IPS-18a (cell line): Measurements from ENCODE around the gene ZNF280C.

Experiments used
- H3K27ac ChIP-seq: one replicate; pipeline ENCODE4 v1.5.1; 2013; ENCODE audit warnings: low read length
- H3K27me3 ChIP-seq: one replicate; pipeline ENCODE4 v1.6.1; 2013; ENCODE audit warnings: mild to moderate bottlenecking, low read length; ENCODE audit not compliant: control insufficient read depth, insufficient read depth
- H3K36me3 ChIP-seq: one replicate; pipeline ENCODE4 v1.6.1; 2013; ENCODE audit warnings: low read depth, low read length; ENCODE audit not compliant: control insufficient read depth
- H3K4me1 ChIP-seq: one replicate; pipeline ENCODE4 v1.6.1; 2013; ENCODE audit warnings: low read depth, low read length; ENCODE audit not compliant: control insufficient read depth
- H3K4me3 ChIP-seq: one replicate; pipeline ENCODE4 v1.5.1; 2013; ENCODE audit warnings: low read length
- H3K9ac ChIP-seq: one replicate; pipeline ENCODE4 v1.6.1; 2013; ENCODE audit warnings: mild to moderate bottlenecking, low read length, moderate library complexity
- H3K9me3 ChIP-seq: one replicate; pipeline ENCODE4 v1.6.1; 2013; ENCODE audit warnings: low read depth, low read length; ENCODE audit not compliant: control insufficient read depth

The ZNF280C gene

DNA sequence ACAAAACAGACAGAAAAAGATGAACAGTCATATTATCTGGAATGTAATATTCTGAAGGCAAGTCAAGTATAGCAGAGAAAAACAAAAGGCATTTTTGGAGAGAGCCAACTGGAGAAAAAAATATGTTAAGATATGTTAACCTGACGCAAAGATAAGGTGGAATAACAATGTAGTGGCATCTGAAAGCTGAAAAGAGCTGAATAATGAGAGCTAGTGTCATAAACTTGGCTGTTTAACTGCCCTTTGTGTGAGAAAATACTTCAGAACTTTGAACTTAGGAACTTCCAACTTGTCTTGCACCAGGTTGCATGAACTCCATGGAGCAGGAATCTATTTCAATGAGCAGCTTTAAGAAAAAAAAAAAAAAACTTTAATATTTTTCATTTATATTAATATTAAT is 64.1 kb downstream of the ZNF280C start:
- no peak overlapping the region for H3K9ac ChIP-seq
- H3K36me3 ChIP-seq, result peaks cover 20% of the 10 kb centered on the region
- no peaks in the 10 kb centered on the region for H3K4me1 ChIP-seq
- peaks cover 10% of the 10 kb centered on the region for H3K9me3 ChIP-seq
- H3K27me3 ChIP-seq, result no peaks in the 10 kb centered on the region
- H3K27ac ChIP-seq, result no peak overlapping the region
- H3K4me3 ChIP-seq, result no peak overlapping the region

DNA sequence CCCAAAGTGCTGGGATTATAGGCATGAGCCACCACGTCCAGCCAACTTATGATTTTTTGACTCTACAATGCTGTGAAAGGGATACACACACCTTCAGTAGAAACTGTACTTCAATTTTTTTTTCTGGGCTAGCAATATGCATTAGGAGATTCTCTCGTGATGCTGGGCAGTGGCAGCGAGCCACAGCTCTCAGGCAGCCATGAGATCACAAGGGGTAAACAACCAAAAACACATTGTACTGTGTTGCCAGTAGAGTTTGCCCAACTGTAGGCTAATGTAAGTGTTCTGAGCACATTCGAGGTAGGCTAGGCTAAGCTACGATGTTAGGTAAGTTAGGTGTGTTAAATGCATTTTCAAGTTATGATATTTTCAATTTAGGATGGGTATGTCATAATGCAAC is 71.2 kb downstream of the ZNF280C start:
- Histone ChIP-seq H3K4me1 (no peaks in the 10 kb centered on the region), H3K36me3 (no peaks in the 10 kb centered on the region), H3K27ac (no peak overlapping the region), H3K4me3 (no peak overlapping the region), H3K27me3 (no peaks in the 10 kb centered on the region), H3K9ac (no peak overlapping the region), H3K9me3 (peaks cover 6% of the 10 kb centered on the region)

DNA sequence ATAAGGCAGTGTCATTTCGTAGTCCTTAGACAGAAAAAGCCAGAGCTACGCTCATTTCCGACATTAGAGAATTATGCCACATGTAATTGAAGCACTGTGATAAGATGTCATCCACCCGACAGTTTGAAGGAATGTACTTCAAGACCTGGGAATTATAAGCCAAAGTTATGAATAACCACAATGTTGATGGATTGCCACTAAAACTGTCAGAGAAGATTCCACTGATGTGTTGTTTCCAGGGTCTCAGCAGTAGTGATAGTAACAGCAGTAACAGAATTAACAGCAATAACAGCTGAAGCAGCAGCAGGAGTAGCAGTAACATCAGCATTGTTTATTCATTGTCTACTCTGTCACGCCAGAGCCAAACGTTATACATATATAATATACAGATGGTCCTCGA is 72.2 kb downstream of the ZNF280C start:
- Histone ChIP-seq H3K36me3 (no peaks in the 10 kb centered on the region), H3K27ac (no peak overlapping the region), H3K4me3 (no peak overlapping the region), H3K4me1 (no peaks in the 10 kb centered on the region), H3K9ac (no peak overlapping the region), H3K9me3 (peaks cover 6% of the 10 kb centered on the region), H3K27me3 (no peaks in the 10 kb centered on the region)

- H3K27ac ChIP-seq, result no peak overlapping the region
- peaks cover 6% of the 10 kb centered on the region for H3K9me3 ChIP-seq
- no peaks in the 10 kb centered on the region for H3K36me3 ChIP-seq
- H3K4me3 ChIP-seq, result no peak overlapping the region
- no peaks in the 10 kb centered on the region for H3K4me1 ChIP-seq
- H3K9ac ChIP-seq, result no peak overlapping the region
- no peaks in the 10 kb centered on the region for H3K27me3 ChIP-seq
Measured at GRCh38 chrX:130190801-130191200, 77.9 kb downstream of the ZNF280C start.

- peaks cover 3% of the 10 kb centered on the region for H3K9me3 ChIP-seq
- H3K9ac ChIP-seq, result no peak overlapping the region
- no peak overlapping the region for H3K27ac ChIP-seq
- no peaks in the 10 kb centered on the region for H3K36me3 ChIP-seq
- no peaks in the 10 kb centered on the region for H3K27me3 ChIP-seq
- H3K4me1 ChIP-seq, result no peaks in the 10 kb centered on the region
- H3K4me3 ChIP-seq, result no peak overlapping the region
Measured at GRCh38 chrX:130186651-130187050, 82.0 kb downstream of the ZNF280C start.

- H3K9ac ChIP-seq, result no peak overlapping the region
- no peak overlapping the region for H3K4me3 ChIP-seq
- no peak overlapping the region for H3K27ac ChIP-seq
- H3K36me3 ChIP-seq, result no peaks in the 10 kb centered on the region
- H3K9me3 ChIP-seq, result peaks cover 3% of the 10 kb centered on the region
- H3K4me1 ChIP-seq, result no peaks in the 10 kb centered on the region
- no peaks in the 10 kb centered on the region for H3K27me3 ChIP-seq
Measured at GRCh38 chrX:130184857-130185256, 83.8 kb downstream of the ZNF280C start.

DNA sequence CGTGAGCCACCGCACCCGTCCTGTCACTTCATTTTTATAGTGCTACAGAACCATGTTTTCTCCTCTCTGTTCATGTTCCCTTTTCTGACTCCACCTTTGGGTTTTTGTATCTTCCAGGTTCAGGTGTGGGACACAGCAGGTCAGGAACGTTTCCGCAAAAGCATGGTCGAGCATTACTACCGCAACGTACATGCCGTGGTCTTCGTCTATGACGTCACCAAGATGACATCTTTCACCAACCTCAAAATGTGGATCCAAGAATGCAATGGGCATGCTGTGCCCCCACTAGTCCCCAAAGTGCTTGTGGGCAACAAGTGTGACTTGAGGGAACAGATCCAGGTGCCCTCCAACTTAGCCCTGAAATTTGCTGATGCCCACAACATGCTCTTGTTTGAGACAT is 84.5 kb downstream of the ZNF280C start:
- peaks cover 3% of the 10 kb centered on the region for H3K9me3 ChIP-seq
- no peak overlapping the region for H3K27ac ChIP-seq
- H3K4me1 ChIP-seq, result no peaks in the 10 kb centered on the region
- H3K4me3 ChIP-seq, result no peak overlapping the region
- no peaks in the 10 kb centered on the region for H3K27me3 ChIP-seq
- no peaks in the 10 kb centered on the region for H3K36me3 ChIP-seq
- no peak overlapping the region for H3K9ac ChIP-seq

- no peaks in the 10 kb centered on the region for H3K36me3 ChIP-seq
- no peaks in the 10 kb centered on the region for H3K4me1 ChIP-seq
- no peak overlapping the region for H3K4me3 ChIP-seq
- H3K9ac ChIP-seq, result no peak overlapping the region
- no peaks in the 10 kb centered on the region for H3K27me3 ChIP-seq
- no peak overlapping the region for H3K27ac ChIP-seq
- peaks cover 3% of the 10 kb centered on the region for H3K9me3 ChIP-seq
Measured at GRCh38 chrX:130179579-130180215, 89.0 kb downstream of the ZNF280C start.

GRCh38 chrX:130179170-130179569 is 89.5 kb downstream of the ZNF280C start:
- Histone ChIP-seq H3K9ac (no peak overlapping the region), H3K4me3 (no peak overlapping the region)

GRCh38 chrX:130176942-130177341 is 91.8 kb downstream of the ZNF280C start:
- no peak overlapping the region for H3K9ac ChIP-seq
- H3K27ac ChIP-seq, result no peak overlapping the region
- H3K4me3 ChIP-seq, result no peak overlapping the region
- no peaks in the 10 kb centered on the region for H3K36me3 ChIP-seq
- H3K4me1 ChIP-seq, result no peaks in the 10 kb centered on the region
- H3K27me3 ChIP-seq, result no peaks in the 10 kb centered on the region
- H3K9me3 ChIP-seq, result peaks cover 8% of the 10 kb centered on the region

More at GRCh38 chrX:130179170-130179569, 89.5 kb downstream of the ZNF280C start:
- Histone ChIP-seq H3K4me1 (no peaks in the 10 kb centered on the region), H3K36me3 (no peaks in the 10 kb centered on the region), H3K9me3 (peaks cover 3% of the 10 kb centered on the region), H3K27ac (no peak overlapping the region), H3K27me3 (no peaks in the 10 kb centered on the region)

GRCh38 chrX:130176354-130176776 is 92.3 kb downstream of the ZNF280C start:
- Histone ChIP-seq H3K9ac (no peak overlapping the region), H3K27ac (no peak overlapping the region), H3K4me3 (no peak overlapping the region), H3K4me1 (no peaks in the 10 kb centered on the region), H3K9me3 (peaks cover 8% of the 10 kb centered on the region), H3K36me3 (no peaks in the 10 kb centered on the region), H3K27me3 (no peaks in the 10 kb centered on the region)

DNA sequence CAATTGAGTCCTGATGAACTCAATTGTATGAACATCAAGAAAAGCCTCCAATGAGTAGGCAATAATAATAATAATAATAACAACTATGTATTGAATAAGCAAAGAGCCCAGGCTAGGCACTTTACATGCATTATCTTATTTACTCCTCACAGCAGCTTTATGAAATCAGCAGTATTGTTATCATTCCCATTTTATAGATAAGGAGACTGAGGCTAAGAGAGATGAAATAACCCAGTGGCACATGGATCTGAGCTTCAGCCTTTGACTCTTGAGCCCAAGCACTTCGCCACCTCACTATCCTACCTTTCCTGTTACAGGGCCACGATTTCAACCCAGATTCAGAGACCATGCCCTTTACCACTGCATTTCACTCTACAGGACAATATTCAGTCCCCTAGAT is 93.8 kb downstream of the ZNF280C start:
- Histone ChIP-seq H3K4me3 (no peak overlapping the region), H3K27ac (no peak overlapping the region), H3K9me3 (peaks cover 8% of the 10 kb centered on the region), H3K27me3 (no peaks in the 10 kb centered on the region), H3K9ac (no peak overlapping the region), H3K36me3 (no peaks in the 10 kb centered on the region), H3K4me1 (peaks cover 3% of the 10 kb centered on the region)
